RWPE1 (cell line): ENCODE data around the gene FGF2.

ENCODE experiments used
- CTCF ChIA-PET: fragments of 350-600 bp; sonication (Branson Sonifier 250); formaldehyde crosslinking; extraction: SDS; loops from one replicate; lab custom pipeline; 2021; lab: Yijun Ruan, JAX
- POLR2A ChIA-PET: fragments of 400-600 bp; formaldehyde crosslinking; extraction: SDS; loops from one replicate; lab custom pipeline; 2020; ENCODE audit warnings: antibody characterized with exemption; ENCODE audit not compliant: low non-redundant PET; lab: Yijun Ruan, JAX
- DNase-seq: peaks from one replicate; pipeline ENCODE4 v3.0.0; 2012; ENCODE audit warnings: low spot score
- H3K27ac ChIP-seq: fragments of 450-650 bp; 2 replicates; pipeline ENCODE4 v1.5.1; 2017
- TF ChIP-seq, protein P1 (sequence below): fragments of 450-650 bp; conservative IDR thresholded peaks from 2 replicates; pipeline ENCODE4 v1.5.1; 2017; ENCODE audit warnings: low read depth, mild to moderate bottlenecking

FGF2 gene

DNA sequence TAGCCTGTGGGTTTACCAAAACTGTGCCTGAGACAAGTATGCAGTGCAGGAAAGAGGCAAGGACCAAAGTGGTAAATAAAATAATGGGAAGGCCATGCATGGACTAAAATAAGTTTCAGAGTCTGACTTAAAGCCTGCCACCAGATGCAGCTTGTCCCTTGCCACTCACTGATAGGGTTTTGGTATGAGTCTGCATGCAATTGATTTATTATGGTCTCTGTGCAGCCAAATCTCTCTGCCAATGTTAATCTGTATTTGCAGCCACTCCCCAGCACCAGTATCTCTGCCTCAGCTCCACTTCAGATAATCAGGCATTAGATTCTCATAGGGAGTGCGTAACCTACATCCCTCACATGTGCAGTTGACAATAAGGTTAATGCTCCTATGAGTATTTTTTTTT lies 5.5 kb upstream of the FGF2 start:
- no peak overlapping the region for H3K27ac ChIP-seq
- ChIA-PET POLR2A (no interaction called here), CTCF (interaction anchor here (0.6 to 0.7 kb wide), 2 partner anchors 15 to 190 kb away, joined by 3 read pairs; no protein-coding TSS in a partner anchor)
- TF ChIP-seq, protein P1, sequence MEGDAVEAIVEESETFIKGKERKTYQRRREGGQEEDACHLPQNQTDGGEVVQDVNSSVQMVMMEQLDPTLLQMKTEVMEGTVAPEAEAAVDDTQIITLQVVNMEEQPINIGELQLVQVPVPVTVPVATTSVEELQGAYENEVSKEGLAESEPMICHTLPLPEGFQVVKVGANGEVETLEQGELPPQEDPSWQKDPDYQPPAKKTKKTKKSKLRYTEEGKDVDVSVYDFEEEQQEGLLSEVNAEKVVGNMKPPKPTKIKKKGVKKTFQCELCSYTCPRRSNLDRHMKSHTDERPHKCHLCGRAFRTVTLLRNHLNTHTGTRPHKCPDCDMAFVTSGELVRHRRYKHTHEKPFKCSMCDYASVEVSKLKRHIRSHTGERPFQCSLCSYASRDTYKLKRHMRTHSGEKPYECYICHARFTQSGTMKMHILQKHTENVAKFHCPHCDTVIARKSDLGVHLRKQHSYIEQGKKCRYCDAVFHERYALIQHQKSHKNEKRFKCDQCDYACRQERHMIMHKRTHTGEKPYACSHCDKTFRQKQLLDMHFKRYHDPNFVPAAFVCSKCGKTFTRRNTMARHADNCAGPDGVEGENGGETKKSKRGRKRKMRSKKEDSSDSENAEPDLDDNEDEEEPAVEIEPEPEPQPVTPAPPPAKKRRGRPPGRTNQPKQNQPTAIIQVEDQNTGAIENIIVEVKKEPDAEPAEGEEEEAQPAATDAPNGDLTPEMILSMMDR, result no peak
- no peak for DNase-seq

- H3K27ac ChIP-seq, result no peak overlapping the region
Measured at GRCh38 chr4:122822466-122822865, 4.2 kb upstream of the FGF2 start.

DNA sequence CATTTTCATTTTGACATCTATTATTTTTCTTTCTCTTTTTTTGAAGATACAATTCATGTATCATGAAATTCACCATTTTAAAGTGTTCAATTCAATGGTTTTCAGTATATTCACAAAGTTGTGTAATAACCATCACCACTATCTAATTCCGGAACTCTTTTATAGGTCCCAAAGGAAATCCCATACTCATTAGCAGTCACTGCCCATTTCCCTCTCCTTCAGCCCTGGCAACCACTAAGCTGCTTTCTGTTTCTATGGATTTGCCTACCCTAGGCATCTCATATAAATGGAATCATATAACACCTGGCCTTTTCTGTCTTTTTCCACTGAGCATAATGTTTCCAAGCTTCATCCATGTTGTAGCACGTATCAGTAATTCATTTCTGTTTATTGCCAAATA lies 3.2 kb upstream of the FGF2 start:
- TF ChIP-seq, protein P1, result no peak
- DNase-seq, result no peak
- H3K27ac ChIP-seq, result no peak overlapping the region
- POLR2A ChIA-PET, result no interaction called here
- CTCF ChIA-PET, result no interaction called here

More at GRCh38 chr4:122822466-122822865, 4.2 kb upstream of the FGF2 start:
- TF ChIP-seq, protein P1, result no peak
- ChIA-PET CTCF (no interaction called here), POLR2A (no interaction called here)
- DNase-seq, result no peak

DNA sequence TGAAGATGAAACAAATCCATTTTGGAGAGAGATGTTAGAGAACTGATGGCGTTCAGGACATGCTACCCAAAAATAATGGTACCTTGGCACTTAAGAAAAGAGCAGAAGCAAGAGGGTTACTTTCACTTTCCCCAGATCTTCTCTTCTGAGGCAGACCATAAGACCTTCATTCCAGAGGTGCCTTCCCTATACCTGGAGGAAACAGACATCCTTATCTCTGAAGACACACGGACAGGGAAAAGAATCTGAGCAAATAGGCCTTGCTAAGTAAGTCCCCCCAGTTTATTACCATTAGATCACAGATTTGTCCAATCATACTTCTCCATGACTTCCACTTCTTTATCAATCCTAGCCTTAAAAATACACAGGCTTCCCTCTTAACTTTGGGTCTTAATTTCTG lies 2.0 kb upstream of the FGF2 start:
- POLR2A ChIA-PET, result no interaction called here
- TF ChIP-seq, protein P1, result no peak
- H3K27ac ChIP-seq, result no peak overlapping the region
- no peak for DNase-seq
- CTCF ChIA-PET, result no interaction called here

- ChIA-PET POLR2A (no interaction called here), CTCF (interaction anchor here (1.7 kb wide), 1 partner anchor 68 kb away, joined by 5 read pairs; no protein-coding TSS in a partner anchor)
- peak overlapping the region; percentile 77 for H3K27ac ChIP-seq
- TF ChIP-seq, protein P1, result no peak
- no peak for DNase-seq
Measured at GRCh38 chr4:122826079-122826527, 528 bp upstream of the FGF2 start.

- H3K27ac ChIP-seq, result peak overlapping the region; percentile 77
- ChIA-PET POLR2A (no interaction called here), CTCF (interaction anchor here (1.7 kb wide), 1 partner anchor 70 kb away, joined by 5 read pairs; no protein-coding TSS in a partner anchor)
- TF ChIP-seq, protein P1, result no peak
- peak; percentile 41 for DNase-seq
Measured at GRCh38 chr4:122827258-122827878, 737 bp downstream of the FGF2 start.
